ENCODE measurements around the gene DLL1. TPM values are rescaled to one million over a fixed set of nuclear protein-coding genes. Genes with fewer than 3 reads are reported as not detected.

The DLL1 gene
- total and polyA plus RNA-seq, 4 donors = 0.13 to 30.5 (median 14.4) TPM

- 82 to 87% methylated on average over 31 to 32 of the region's 32 CpGs for WGBS, 2 donors
- no peaks in the 10 kb centered on the region for H3K4me1 ChIP-seq (ENCODE audit: control insufficient read depth in 1 of 2, insufficient read depth in 2 of 2, low read length in 2 of 2)
- DNase-seq (peak; percentile 11 to 51), ATAC-seq (ENCODE audit: low FRiP score) (no peak)
- H3K4me3 ChIP-seq (ENCODE audit: low read length in 2 of 2) = no peak overlapping the region
- no peaks in the 10 kb centered on the region for H3K36me3 ChIP-seq (ENCODE audit: control insufficient read depth in 1 of 2, insufficient read depth in 2 of 2, low read length in 1 of 2)
- H3K27ac ChIP-seq (ENCODE audit: low read depth in 1 of 2, low read length in 2 of 2) = no peak overlapping the region
- H3K9me3 ChIP-seq (ENCODE audit: control insufficient read depth, low read length) = no peaks in the 10 kb centered on the region
- H3K27me3 ChIP-seq (ENCODE audit: control insufficient read depth in 1 of 2, insufficient read depth in 2 of 2, low read length in 1 of 2) = no peaks in the 10 kb centered on the region
- intact Hi-C loops (cut with DNase I) = no loop called here
Measured at GRCh38 chr6:170261643-170262488, 29.0 kb downstream of the DLL1 start.

- ATAC-seq (ENCODE audit: low FRiP score) (no peak), DNase-seq (peak in 1 of 2 donors; percentile 10)
- intact Hi-C loops (cut with DNase I) = no loop called here
Measured at GRCh38 chr6:170260686-170261085, 30.2 kb downstream of the DLL1 start.

GRCh38 chr6:170259278-170259677 lies 31.6 kb downstream of the DLL1 start:
- peak; percentile 22 to 34 for DNase-seq
- ATAC-seq (ENCODE audit: low FRiP score) = no peak
- H3K4me3 ChIP-seq (ENCODE audit: low read length in 2 of 2) = no peak overlapping the region

More at GRCh38 chr6:170260686-170261085, 30.2 kb downstream of the DLL1 start:
- no peaks in the 10 kb centered on the region for H3K4me1 ChIP-seq (ENCODE audit: control insufficient read depth in 1 of 2, insufficient read depth in 2 of 2, low read length in 2 of 2)
- no peaks in the 10 kb centered on the region for H3K36me3 ChIP-seq (ENCODE audit: control insufficient read depth in 1 of 2, insufficient read depth in 2 of 2, low read length in 1 of 2)
- H3K27me3 ChIP-seq (ENCODE audit: control insufficient read depth in 1 of 2, insufficient read depth in 2 of 2, low read length in 1 of 2) = no peaks in the 10 kb centered on the region
- no peaks in the 10 kb centered on the region for H3K9me3 ChIP-seq (ENCODE audit: control insufficient read depth, low read length)
- no peak overlapping the region for H3K4me3 ChIP-seq (ENCODE audit: low read length in 2 of 2)
- no peak overlapping the region for H3K27ac ChIP-seq (ENCODE audit: low read depth in 1 of 2, low read length in 2 of 2)
- 89 to 94% methylated on average over 7 of the region's 7 CpGs for WGBS, 2 donors

GRCh38 chr6:170258407-170258806 lies 32.5 kb downstream of the DLL1 start:
- intact Hi-C loops (cut with DNase I) = no loop called here
- WGBS, 2 donors = 91% methylated on average over 6 of the region's 6 CpGs
- H3K36me3 ChIP-seq (ENCODE audit: control insufficient read depth in 1 of 2, insufficient read depth in 2 of 2, low read length in 1 of 2) = no peaks in the 10 kb centered on the region
- DNase-seq (peak; percentile 14 to 33), ATAC-seq (ENCODE audit: low FRiP score) (no peak)
- H3K4me1 ChIP-seq (ENCODE audit: control insufficient read depth in 1 of 2, insufficient read depth in 2 of 2, low read length in 2 of 2) = no peaks in the 10 kb centered on the region
- H3K27ac ChIP-seq (ENCODE audit: low read depth in 1 of 2, low read length in 2 of 2) = no peak overlapping the region
- no peaks in the 10 kb centered on the region for H3K27me3 ChIP-seq (ENCODE audit: control insufficient read depth in 1 of 2, insufficient read depth in 2 of 2, low read length in 1 of 2)
- no peak overlapping the region for H3K4me3 ChIP-seq (ENCODE audit: low read length in 2 of 2)
- no peaks in the 10 kb centered on the region for H3K9me3 ChIP-seq (ENCODE audit: control insufficient read depth, low read length)

More at GRCh38 chr6:170259278-170259677, 31.6 kb downstream of the DLL1 start:
- Histone ChIP-seq H3K36me3 (ENCODE audit: control insufficient read depth in 1 of 2, insufficient read depth in 2 of 2, low read length in 1 of 2) (no peaks in the 10 kb centered on the region), H3K9me3 (ENCODE audit: control insufficient read depth, low read length) (no peaks in the 10 kb centered on the region), H3K27ac (ENCODE audit: low read depth in 1 of 2, low read length in 2 of 2) (no peak overlapping the region), H3K4me1 (ENCODE audit: control insufficient read depth in 1 of 2, insufficient read depth in 2 of 2, low read length in 2 of 2) (no peaks in the 10 kb centered on the region), H3K27me3 (ENCODE audit: control insufficient read depth in 1 of 2, insufficient read depth in 2 of 2, low read length in 1 of 2) (no peaks in the 10 kb centered on the region)
- 70 to 77% methylated on average over 5 of the region's 5 CpGs for WGBS, 2 donors
- intact Hi-C loops (cut with DNase I) = no loop called here

- 72 to 77% methylated on average over 4 of the region's 4 CpGs for WGBS, 2 donors
- H3K36me3 ChIP-seq (ENCODE audit: control insufficient read depth in 1 of 2, insufficient read depth in 2 of 2, low read length in 1 of 2) = no peaks in the 10 kb centered on the region
- intact Hi-C loops (cut with DNase I) = no loop called here
- DNase-seq = peak; percentile 17 to 37
- no peak for ATAC-seq (ENCODE audit: low FRiP score)
- no peaks in the 10 kb centered on the region for H3K9me3 ChIP-seq (ENCODE audit: control insufficient read depth, low read length)
- H3K27ac ChIP-seq (ENCODE audit: low read depth in 1 of 2, low read length in 2 of 2) = no peak overlapping the region
- no peaks in the 10 kb centered on the region for H3K4me1 ChIP-seq (ENCODE audit: control insufficient read depth in 1 of 2, insufficient read depth in 2 of 2, low read length in 2 of 2)
- no peak overlapping the region for H3K4me3 ChIP-seq (ENCODE audit: low read length in 2 of 2)
- H3K27me3 ChIP-seq (ENCODE audit: control insufficient read depth in 1 of 2, insufficient read depth in 2 of 2, low read length in 1 of 2) = no peaks in the 10 kb centered on the region
Measured at GRCh38 chr6:170257376-170257775, 33.5 kb downstream of the DLL1 start.

- WGBS, 2 donors = 90 to 91% methylated on average over 21 of the region's 21 CpGs
Measured at GRCh38 chr6:170256641-170257040, 34.2 kb downstream of the DLL1 start.

GRCh38 chr6:170255426-170256125 lies 35.3 kb downstream of the DLL1 start:
- Histone ChIP-seq H3K27me3 (ENCODE audit: control insufficient read depth in 1 of 2, insufficient read depth in 2 of 2, low read length in 1 of 2) (no peaks in the 10 kb centered on the region), H3K4me1 (ENCODE audit: control insufficient read depth in 1 of 2, insufficient read depth in 2 of 2, low read length in 2 of 2) (no peaks in the 10 kb centered on the region), H3K4me3 (ENCODE audit: low read length in 2 of 2) (no peak overlapping the region), H3K36me3 (ENCODE audit: control insufficient read depth in 1 of 2, insufficient read depth in 2 of 2, low read length in 1 of 2) (no peaks in the 10 kb centered on the region), H3K9me3 (ENCODE audit: control insufficient read depth, low read length) (no peaks in the 10 kb centered on the region), H3K27ac (ENCODE audit: low read depth in 1 of 2, low read length in 2 of 2) (no peak overlapping the region)
- WGBS, 2 donors = 72 to 83% methylated on average over 26 to 32 of the region's 32 CpGs
- DNase-seq (peak; percentile 34 to 74), ATAC-seq (ENCODE audit: low FRiP score) (no peak)
- intact Hi-C loops (cut with DNase I) = no loop called here

More at GRCh38 chr6:170256641-170257040, 34.2 kb downstream of the DLL1 start:
- H3K4me3 ChIP-seq (ENCODE audit: low read length in 2 of 2) = no peak overlapping the region
- ATAC-seq (ENCODE audit: low FRiP score) (no peak), DNase-seq (peak; percentile 24 to 71)
- H3K36me3 ChIP-seq (ENCODE audit: control insufficient read depth in 1 of 2, insufficient read depth in 2 of 2, low read length in 1 of 2) = no peaks in the 10 kb centered on the region
- H3K27me3 ChIP-seq (ENCODE audit: control insufficient read depth in 1 of 2, insufficient read depth in 2 of 2, low read length in 1 of 2) = no peaks in the 10 kb centered on the region
- no peaks in the 10 kb centered on the region for H3K4me1 ChIP-seq (ENCODE audit: control insufficient read depth in 1 of 2, insufficient read depth in 2 of 2, low read length in 2 of 2)
- intact Hi-C loops (cut with DNase I) = no loop called here
- no peak overlapping the region for H3K27ac ChIP-seq (ENCODE audit: low read depth in 1 of 2, low read length in 2 of 2)
- no peaks in the 10 kb centered on the region for H3K9me3 ChIP-seq (ENCODE audit: control insufficient read depth, low read length)

- H3K4me1 ChIP-seq (ENCODE audit: control insufficient read depth in 1 of 2, insufficient read depth in 2 of 2, low read length in 2 of 2) = no peaks in the 10 kb centered on the region
- no peaks in the 10 kb centered on the region for H3K9me3 ChIP-seq (ENCODE audit: control insufficient read depth, low read length)
- H3K27ac ChIP-seq (ENCODE audit: low read depth in 1 of 2, low read length in 2 of 2) = no peak overlapping the region
- peak; percentile 37 to 63 for DNase-seq
- H3K36me3 ChIP-seq (ENCODE audit: control insufficient read depth in 1 of 2, insufficient read depth in 2 of 2, low read length in 1 of 2) = no peaks in the 10 kb centered on the region
- H3K27me3 ChIP-seq (ENCODE audit: control insufficient read depth in 1 of 2, insufficient read depth in 2 of 2, low read length in 1 of 2) = no peaks in the 10 kb centered on the region
- ATAC-seq (ENCODE audit: low FRiP score) = no peak
- WGBS, 2 donors = 82 to 84% methylated on average over 14 of the region's 14 CpGs
- H3K4me3 ChIP-seq (ENCODE audit: low read length in 2 of 2) = no peak overlapping the region
- intact Hi-C loops (cut with DNase I) = no loop called here
Measured at GRCh38 chr6:170254315-170255213, 36.3 kb downstream of the DLL1 start.
